Transverse colon (tissue), 4 donors: ENCODE data around the gene SLC22A31.

Experiments used
- CTCF ChIP-seq, 5 experiments: fragments of 200-600 bp in 3 of 5; fragments of 450-650 bp in 2 of 5; sonication (generic) in 3 of 5; IDR thresholded peaks; 1 replicate in 2 of 5; 2 replicates in 3 of 5; pipeline ENCODE4 v1.5.1; 2016 to 2017; ENCODE audit warnings: antibody characterized with exemption in 5 of 5, inconsistent platforms in 3 of 5, mild to moderate bottlenecking in 2 of 5, moderate library complexity in 1 of 5
- EP300 ChIP-seq: sonication (generic); formaldehyde crosslinking; IDR thresholded peaks from one replicate; pipeline ENCODE4 v1.6.1; 2017; ENCODE audit warnings: antibody characterized with exemption, low read depth
- POLR2A ChIP-seq: fragments of 450-650 bp; IDR thresholded peaks from one replicate; pipeline ENCODE4 v1.6.1; 2016; ENCODE audit warnings: antibody characterized with exemption, mild to moderate bottlenecking, moderate library complexity
- POLR2AphosphoS5 ChIP-seq, 3 donors: sonication (generic); formaldehyde crosslinking; IDR thresholded peaks; one replicate each; pipeline ENCODE4 v1.6.1; 2016; ENCODE audit warnings: antibody characterized with exemption in 3 of 3

- no peak for TF ChIP-seq POLR2AphosphoS5 (IDR thresholded peaks at IDR 0.05)
- TF ChIP-seq CTCF (IDR thresholded peaks at IDR 0.05), result no peak
- no peak for TF ChIP-seq POLR2A
- no peak for TF ChIP-seq EP300
These were observed 40.4 kb downstream of the SLC22A31 start for GRCh38 chr16:89159850-89160354.
